Spleen (tissue), 7 donors: ENCODE results near the gene LRRC8B.

ENCODE experiments used
- CTCF ChIP-seq, 11 experiments: fragments of 200-600 bp in 7 of 11; fragments of 450-650 bp in 4 of 11; sonication (generic) in 4 of 11; IDR thresholded peaks in 8 of 11; conservative IDR thresholded peaks in 3 of 11; 1 replicate in 7 of 11; 2 replicates in 4 of 11; pipeline versions ENCODE4 v1.4.0 to v1.8.0; 2016 to 2021; ENCODE audit warnings: antibody characterized with exemption in 11 of 11, inconsistent platforms in 4 of 11, mild to moderate bottlenecking in 1 of 11
- POLR2A ChIP-seq, 3 donors: fragments of 450-650 bp; IDR thresholded peaks; one replicate each; pipeline ENCODE4 v1.5.1; 2017; ENCODE audit warnings: antibody characterized with exemption in 3 of 3, mild to moderate bottlenecking in 1 of 3
- POLR2AphosphoS5 ChIP-seq, 3 donors: sonication (generic); formaldehyde crosslinking; IDR thresholded peaks; one replicate each; pipeline ENCODE4 v1.5.1; 2017; ENCODE audit warnings: antibody characterized with exemption in 3 of 3
- donor health status: DM: no; HTN: no; CAD: no; lungs with moderate emphysema.
- donor health status: DM: no; HTN: no; CAD: no.
- donor health status: DM: no; HTN: no; CAD: no.

- TF ChIP-seq CTCF (IDR thresholded peaks at IDR 0.05 in 8 of 11, conservative IDR thresholded peaks at IDR 0.05 in 3 of 11), result no peak
- TF ChIP-seq POLR2A (IDR thresholded peaks at IDR 0.05), result no peak
- no peak for TF ChIP-seq POLR2AphosphoS5 (IDR thresholded peaks at IDR 0.05)
These were observed 11.5 kb upstream of the LRRC8B start for GRCh38 chr1:89512996-89513720.
